ENCODE data around the gene SECTM1.

DNA sequence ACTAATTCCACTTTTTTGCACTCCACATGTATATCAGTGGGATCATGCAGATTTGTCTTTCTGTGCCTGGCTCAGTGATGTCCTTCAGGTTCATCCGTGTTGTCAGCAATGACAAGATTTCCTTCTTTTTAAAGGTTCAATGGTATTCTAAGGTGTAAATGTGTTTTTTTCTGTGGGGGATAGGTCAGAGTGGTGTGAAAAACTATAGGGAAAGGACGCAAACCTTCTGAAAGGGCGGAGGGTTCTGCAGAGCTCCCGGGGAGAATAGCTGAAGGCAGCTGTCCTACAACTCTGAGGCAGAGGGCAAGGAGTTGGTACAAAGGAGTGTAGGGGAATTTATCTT is 38.1 kb downstream of the SECTM1 start:
- TF ChIP-seq, protein P1, sequence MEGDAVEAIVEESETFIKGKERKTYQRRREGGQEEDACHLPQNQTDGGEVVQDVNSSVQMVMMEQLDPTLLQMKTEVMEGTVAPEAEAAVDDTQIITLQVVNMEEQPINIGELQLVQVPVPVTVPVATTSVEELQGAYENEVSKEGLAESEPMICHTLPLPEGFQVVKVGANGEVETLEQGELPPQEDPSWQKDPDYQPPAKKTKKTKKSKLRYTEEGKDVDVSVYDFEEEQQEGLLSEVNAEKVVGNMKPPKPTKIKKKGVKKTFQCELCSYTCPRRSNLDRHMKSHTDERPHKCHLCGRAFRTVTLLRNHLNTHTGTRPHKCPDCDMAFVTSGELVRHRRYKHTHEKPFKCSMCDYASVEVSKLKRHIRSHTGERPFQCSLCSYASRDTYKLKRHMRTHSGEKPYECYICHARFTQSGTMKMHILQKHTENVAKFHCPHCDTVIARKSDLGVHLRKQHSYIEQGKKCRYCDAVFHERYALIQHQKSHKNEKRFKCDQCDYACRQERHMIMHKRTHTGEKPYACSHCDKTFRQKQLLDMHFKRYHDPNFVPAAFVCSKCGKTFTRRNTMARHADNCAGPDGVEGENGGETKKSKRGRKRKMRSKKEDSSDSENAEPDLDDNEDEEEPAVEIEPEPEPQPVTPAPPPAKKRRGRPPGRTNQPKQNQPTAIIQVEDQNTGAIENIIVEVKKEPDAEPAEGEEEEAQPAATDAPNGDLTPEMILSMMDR (conservative IDR thresholded peaks at IDR 0.05 in 1 of 2, IDR thresholded peaks at IDR 0.05 in 1 of 2; ENCODE audit: extremely low read depth in 1 of 2, insufficient read depth in 1 of 2, low read depth in 1 of 2, low read length in 2 of 2), result no peak
- TF ChIP-seq EZH2 (IDR thresholded peaks at IDR 0.05; ENCODE audit: borderline replicate concordance, low read length), result no peak

All from mammary epithelial cell (primary cell).